GM23248 (cell line): ENCODE measurements around the gene PCSK4. TPM values are rescaled to one million over a fixed set of nuclear protein-coding genes. Genes with fewer than 3 reads are reported as not detected.

ENCODE experiments used
- DNase-seq: peaks from one replicate; pipeline ENCODE4 v3.0.0-alpha.2; 2015
- H2AFZ ChIP-seq: fragments of 200-600 bp; sonication (generic); 2 replicates; pipeline ENCODE4 v1.6.1; 2016; ENCODE audit warnings: antibody characterized with exemption
- H3F3A ChIP-seq: fragments of 200-600 bp; sonication (generic); 2 replicates; pipeline ENCODE4 v1.6.1; 2016; ENCODE audit warnings: mild to moderate bottlenecking, antibody characterized with exemption, mixed run types; ENCODE audit not compliant: insufficient read depth
- H3K27ac ChIP-seq: fragments of 200-600 bp; sonication (generic); 2 replicates; pipeline ENCODE4 v1.5.1; 2016; ENCODE audit warnings: mild to moderate bottlenecking
- H3K27me3 ChIP-seq: fragments of 200-600 bp; sonication (generic); replicated peaks from 2 replicates; pipeline ENCODE4 v1.6.1; 2016; ENCODE audit warnings: mild to moderate bottlenecking; ENCODE audit not compliant: insufficient read depth
- H3K36me3 ChIP-seq: fragments of 200-600 bp; sonication (generic); 2 replicates; pipeline ENCODE4 v1.6.1; 2016; ENCODE audit warnings: low read depth, mild to moderate bottlenecking
- H3K4me1 ChIP-seq: fragments of 200-600 bp; sonication (generic); 2 replicates; pipeline ENCODE4 v1.6.1; 2016; ENCODE audit warnings: mild to moderate bottlenecking; ENCODE audit not compliant: insufficient read depth
- H3K4me2 ChIP-seq: fragments of 200-600 bp; sonication (generic); one replicate; pipeline ENCODE4 v1.6.1; 2016; ENCODE audit warnings: mild to moderate bottlenecking; ENCODE audit not compliant: unreplicated experiment
- H3K4me3 ChIP-seq: fragments of 200-600 bp; sonication (generic); 2 replicates; pipeline ENCODE4 v1.5.1; 2016; ENCODE audit warnings: mild to moderate bottlenecking
- H3K79me2 ChIP-seq: fragments of 200-600 bp; sonication (generic); 2 replicates; pipeline ENCODE4 v1.6.1; 2016; ENCODE audit warnings: mild to moderate bottlenecking; ENCODE audit not compliant: insufficient read depth
- H3K9ac ChIP-seq: fragments of 200-600 bp; sonication (generic); 2 replicates; pipeline ENCODE4 v1.6.1; 2016; ENCODE audit warnings: mild to moderate bottlenecking
- H3K9me2 ChIP-seq: fragments of 200-600 bp; sonication (generic); 2 replicates; pipeline ENCODE4 v1.6.1; 2016; ENCODE audit warnings: mixed run types, mild to moderate bottlenecking, moderate library complexity; ENCODE audit not compliant: insufficient read depth
- H3K9me3 ChIP-seq: fragments of 200-600 bp; sonication (generic); one replicate; pipeline ENCODE4 v1.6.1; 2017; ENCODE audit warnings: low read depth
- H4K20me1 ChIP-seq: fragments of 200-600 bp; sonication (generic); 2 replicates; pipeline ENCODE4 v1.6.0; 2016; ENCODE audit not compliant: insufficient read depth
- EZH2 ChIP-seq: fragments of 200-600 bp; sonication (generic); IDR thresholded peaks from 2 replicates; pipeline ENCODE4 v1.6.1; 2018; ENCODE audit warnings: antibody characterized with exemption, mild to moderate bottlenecking; ENCODE audit not compliant: insufficient read depth, poor library complexity, severe bottlenecking
- EZH2phosphoT487 ChIP-seq: fragments of 200-600 bp; sonication (generic); IDR thresholded peaks from 2 replicates; pipeline ENCODE4 v1.6.1; 2018; ENCODE audit warnings: antibody characterized with exemption, moderate library complexity, mild to moderate bottlenecking, low read depth; ENCODE audit not compliant: insufficient read depth
- WGBS, 2 experiments: methylation state at CpG; one replicate each; pipeline ENCODE4 v1.1.6; 2015 to 2017; ENCODE audit warnings: low lambda C conversion rate in 2 of 2, low coverage in 1 of 2; ENCODE audit errors: missing lambda C conversion rate in 2 of 2; 5-methylcytosine and 5-hydroxymethylcytosine counted together
- in situ Hi-C: fragments of 300-500 bp; cut with MboI; formaldehyde crosslinking; loops from 2 replicates; pipeline ENCODE4 v1.15.0; 2020
- polyA plus RNA-seq: library from polyadenylated mRNA; unstranded; fragments of >200 nt; fragmentation: Nextera tagmentation; extraction: Ambion mirVana; gene quantifications from 2 replicates; pipeline ENCODE4 v1.2.1, GENCODE V29; 2016
- total RNA-seq: library from RNA; depleted of rRNA; stranded (reverse); fragments of >200 nt; shearing (Covaris generic); gene quantifications from 2 replicates; pipeline ENCODE4 v1.2.3, GENCODE V29; 2014

Gene PCSK4
- total and polyA plus RNA-seq, 2 experiments from 2014 or later: 0.28 to 0.76 TPM

DNA sequence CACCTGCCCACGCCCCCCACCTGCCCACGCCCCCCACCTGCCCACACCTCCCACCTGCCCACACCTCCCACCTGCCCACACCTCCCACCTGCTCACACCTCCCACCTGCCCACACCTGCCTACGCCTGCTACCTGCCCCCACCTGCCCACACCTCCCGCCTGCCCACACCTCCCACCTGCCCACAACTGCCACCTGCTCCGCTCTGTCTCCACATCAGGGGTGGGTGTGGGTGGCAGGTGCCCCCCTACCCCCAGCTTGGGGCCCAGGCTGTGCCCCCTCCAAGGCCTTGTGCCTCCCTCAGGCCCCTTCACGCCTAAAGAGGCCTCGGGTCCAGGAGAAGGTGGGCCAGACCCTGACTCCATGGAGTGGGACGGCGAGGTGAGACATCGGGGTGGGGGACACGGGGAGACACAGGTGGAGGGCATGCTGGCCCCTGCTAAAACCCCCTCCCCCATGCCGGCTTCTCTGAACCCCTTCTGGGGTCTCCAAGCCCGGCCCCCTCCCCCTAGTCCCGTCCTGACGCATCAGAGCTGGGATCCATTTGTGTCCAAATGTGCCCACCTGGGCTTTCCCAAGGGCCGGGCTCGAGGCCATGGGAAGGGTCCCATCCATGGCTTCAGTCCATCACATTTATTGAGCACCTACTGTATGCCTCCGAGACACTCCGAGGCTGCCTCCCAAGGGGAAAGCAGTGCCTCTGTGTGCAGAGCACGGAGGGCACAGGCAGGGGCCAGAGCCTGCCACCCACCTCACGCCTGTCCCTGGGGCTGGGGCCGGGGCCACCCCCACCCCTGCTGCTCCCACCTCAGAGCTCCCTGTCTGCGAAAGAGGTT is 38.7 kb upstream of the PCSK4 start:
- Histone ChIP-seq H3K79me2 (no peaks in the 10 kb centered on the region), H3K27ac (no peak overlapping the region), H3K4me2 (no peak overlapping the region), H3F3A (no peaks in the 10 kb centered on the region), H2AFZ (no peak overlapping the region), H3K9me3 (no peaks in the 10 kb centered on the region), H3K9ac (no peak overlapping the region), H4K20me1 (no peaks in the 10 kb centered on the region), H3K4me3 (no peak overlapping the region), H3K9me2 (no peaks in the 10 kb centered on the region), H3K4me1 (no peaks in the 10 kb centered on the region), H3K36me3 (no peaks in the 10 kb centered on the region), H3K27me3 (peaks cover 10% of the 10 kb centered on the region; the same call in 1 of the 2 replicates)
- DNase-seq: no peak
- 74 to 76% methylated on average over 12 to 17 of the region's 23 CpGs for WGBS, 2 experiments
- in situ Hi-C loops: no loop called here
- TF ChIP-seq EZH2phosphoT487 (no peak), EZH2 (no peak)

DNA sequence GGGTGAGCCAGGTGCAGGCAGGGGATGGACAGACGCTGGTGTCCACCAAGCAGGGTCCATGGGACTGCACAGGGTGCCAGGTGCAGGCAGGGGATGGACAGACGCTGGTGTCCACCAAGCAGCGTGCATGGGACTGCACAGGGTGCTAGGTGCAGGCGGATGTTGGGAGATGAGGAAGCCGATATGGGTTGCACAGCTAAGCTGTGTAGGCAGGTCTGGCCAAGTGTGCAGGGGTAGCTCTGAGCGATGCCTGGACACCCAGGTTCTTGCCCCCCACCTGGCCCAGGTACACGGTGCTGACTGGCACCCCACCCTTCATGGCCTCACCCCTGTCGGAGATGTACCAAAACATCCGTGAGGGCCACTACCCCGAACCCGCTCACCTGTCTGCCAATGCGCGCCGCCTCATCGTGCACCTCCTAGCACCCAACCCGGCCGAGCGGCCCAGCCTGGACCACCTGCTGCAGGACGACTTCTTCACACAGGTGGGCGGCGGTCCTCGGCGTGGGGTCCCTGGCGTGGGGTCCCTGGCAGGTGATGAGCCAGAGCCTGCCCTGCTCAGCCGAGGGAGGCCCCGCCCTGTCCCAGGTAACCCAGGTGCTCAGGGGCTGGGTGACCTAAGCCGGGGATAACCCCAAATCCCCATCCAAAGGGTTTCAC is 37.6 kb upstream of the PCSK4 start:
- in situ Hi-C loops: no loop called here
- no peaks in the 10 kb centered on the region for H3K4me1 ChIP-seq
- H3K9ac ChIP-seq: no peak overlapping the region
- H3K4me3 ChIP-seq: no peak overlapping the region
- H4K20me1 ChIP-seq: no peaks in the 10 kb centered on the region
- H3K79me2 ChIP-seq: no peaks in the 10 kb centered on the region
- H3F3A ChIP-seq: no peaks in the 10 kb centered on the region
- H3K27ac ChIP-seq: no peak overlapping the region
- H3K9me2 ChIP-seq: no peaks in the 10 kb centered on the region
- H3K4me2 ChIP-seq: no peak overlapping the region
- WGBS, 2 experiments: 73% methylated on average over 27 of the region's 27 CpGs
- H3K9me3 ChIP-seq: no peaks in the 10 kb centered on the region
- no peak for DNase-seq
- TF ChIP-seq EZH2phosphoT487 (no peak), EZH2 (no peak)
- no peaks in the 10 kb centered on the region for H3K36me3 ChIP-seq
- H2AFZ ChIP-seq: no peak overlapping the region
- H3K27me3 ChIP-seq: peaks cover 16% of the 10 kb centered on the region; the same call in 1 of the 2 replicates

DNA sequence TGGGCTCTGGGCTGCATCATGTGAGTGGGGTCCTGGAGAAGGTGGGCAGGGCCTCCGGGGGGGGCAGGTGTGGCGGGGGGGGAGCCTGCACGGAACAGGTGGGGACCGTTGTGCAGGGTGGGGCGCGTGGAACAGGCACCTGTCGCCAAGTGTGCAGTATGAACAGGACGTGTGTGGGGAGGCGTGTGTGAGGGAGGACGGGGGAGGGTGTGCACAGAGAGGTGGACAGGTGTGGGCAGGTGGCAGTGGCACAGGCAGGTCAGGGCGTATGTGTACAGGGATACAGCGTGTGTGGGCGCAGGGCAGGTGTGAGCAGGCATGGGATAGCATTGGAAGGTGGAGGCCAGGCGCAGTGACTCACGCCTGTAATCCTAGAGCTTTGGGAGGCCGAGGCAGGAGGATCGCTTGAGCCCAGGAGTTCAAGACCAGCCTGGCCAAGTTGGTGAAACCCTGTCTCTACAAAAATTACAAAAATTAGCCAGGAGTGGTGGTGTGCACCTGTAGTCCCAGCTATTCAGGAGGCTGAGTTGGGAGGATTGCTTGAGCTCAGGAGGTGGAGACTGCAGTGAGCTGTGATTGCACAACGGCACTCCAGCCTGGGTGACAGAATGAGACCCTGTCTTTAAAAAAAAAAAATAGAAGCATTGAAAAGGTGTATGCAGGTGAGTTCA is 37.0 kb upstream of the PCSK4 start:
- Histone ChIP-seq H3K9me3 (no peaks in the 10 kb centered on the region), H3K4me2 (no peak overlapping the region), H3K4me3 (no peak overlapping the region), H3F3A (no peaks in the 10 kb centered on the region), H4K20me1 (no peaks in the 10 kb centered on the region), H3K9me2 (no peaks in the 10 kb centered on the region), H3K79me2 (no peaks in the 10 kb centered on the region), H3K27ac (no peak overlapping the region), H2AFZ (no peak overlapping the region), H3K9ac (no peak overlapping the region), H3K4me1 (no peaks in the 10 kb centered on the region), H3K36me3 (no peaks in the 10 kb centered on the region), H3K27me3 (peaks cover 16% of the 10 kb centered on the region; the same call in 1 of the 2 replicates)
- in situ Hi-C loops: no loop called here
- DNase-seq: no peak
- WGBS, 2 experiments: 79 to 80% methylated on average over 11 to 18 of the region's 18 CpGs
- TF ChIP-seq EZH2 (no peak), EZH2phosphoT487 (no peak)

DNA sequence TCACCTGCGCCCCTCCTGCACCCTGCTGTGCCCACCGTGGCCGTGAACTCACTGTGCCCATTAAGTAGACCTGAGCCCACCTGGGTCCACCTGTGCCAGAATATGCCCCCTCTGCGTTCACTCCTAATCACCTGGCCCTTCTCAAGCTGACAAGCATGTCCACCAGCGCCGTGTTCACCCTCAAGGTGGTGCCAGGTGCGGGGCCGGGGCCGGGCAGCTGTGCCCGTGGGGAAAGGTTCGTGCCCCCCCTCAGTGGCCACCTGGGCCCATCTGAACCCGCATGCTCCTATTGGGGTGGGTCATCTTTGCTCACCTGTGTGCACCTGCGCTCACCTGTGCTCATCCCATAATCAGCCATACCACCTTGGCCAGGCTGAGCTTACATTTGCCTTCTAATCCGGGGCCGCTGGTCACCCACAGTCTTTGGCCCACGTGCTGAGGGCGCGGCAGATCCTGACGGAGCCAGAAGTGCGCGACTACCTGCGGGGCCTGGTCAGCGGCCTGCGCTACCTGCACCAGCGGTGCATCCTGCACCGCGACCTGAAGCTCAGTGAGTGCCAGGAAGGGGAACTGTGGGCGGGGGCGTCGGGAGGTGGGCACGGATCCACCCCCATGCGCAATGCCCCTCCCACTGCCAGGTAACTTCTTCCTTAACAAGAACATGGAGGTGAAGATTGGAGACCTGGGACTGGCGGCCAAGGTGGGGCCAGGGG is 36.1 kb upstream of the PCSK4 start:
- H3K9me3 ChIP-seq: no peaks in the 10 kb centered on the region

More for the DNA sequence above, 36.1 kb upstream of the PCSK4 start:
- no peaks in the 10 kb centered on the region for H3K9me2 ChIP-seq
- in situ Hi-C loops: no loop called here
- peaks cover 16% of the 10 kb centered on the region; the same call in 1 of the 2 replicates for H3K27me3 ChIP-seq
- H3K36me3 ChIP-seq: no peaks in the 10 kb centered on the region
- no peak overlapping the region for H2AFZ ChIP-seq
- no peak overlapping the region for H3K4me3 ChIP-seq
- no peak overlapping the region for H3K27ac ChIP-seq
- H3K4me2 ChIP-seq: no peak overlapping the region
- TF ChIP-seq EZH2phosphoT487 (no peak), EZH2 (no peak)
- H3F3A ChIP-seq: no peaks in the 10 kb centered on the region
- no peak for DNase-seq
- H4K20me1 ChIP-seq: no peaks in the 10 kb centered on the region
- no peaks in the 10 kb centered on the region for H3K4me1 ChIP-seq
- H3K9ac ChIP-seq: no peak overlapping the region
- no peaks in the 10 kb centered on the region for H3K79me2 ChIP-seq
- 65 to 76% methylated on average over 28 to 33 of the region's 33 CpGs for WGBS, 2 experiments
